ENCODE measurements around the gene KMT2A. TPM values are rescaled to one million over a fixed set of nuclear protein-coding genes. Genes with fewer than 3 reads are reported as not detected.
A peak's percentile ranks its signal among the peaks of the same experiment; 100 is the strongest.
"Not testable (repeated sequence)": the region's sequence is repeated elsewhere in the genome, so short reads cannot be mapped to it uniquely, and the experiment has no call there.

The KMT2A gene
- total and polyA plus RNA-seq, 5 donors from 2014 or later, result 12.1 to 179 (median 18.4) TPM

DNA sequence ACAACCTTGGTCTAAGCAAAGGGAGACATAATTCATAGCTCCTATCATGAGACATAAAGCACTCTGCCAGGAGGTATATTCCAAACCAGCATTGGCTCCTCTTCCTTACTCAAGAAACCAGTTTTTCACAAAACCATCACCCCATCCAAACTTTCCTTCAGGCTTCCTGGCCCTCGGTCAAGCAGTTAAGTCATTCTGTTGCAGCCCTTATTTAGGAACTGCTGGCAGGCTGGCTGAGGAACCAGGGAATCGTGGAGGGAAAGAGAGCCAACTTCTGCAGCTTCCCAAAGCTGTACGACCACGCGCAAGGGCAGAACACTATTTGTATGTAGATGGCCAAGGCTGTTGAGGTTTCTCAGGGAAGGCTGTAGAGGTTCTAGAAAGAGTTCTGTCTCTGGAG, 128.8 kb downstream of the KMT2A start:
- peaks cover 9% of the 10 kb centered on the region for H3K4me1 ChIP-seq (ENCODE audit: control insufficient read depth, insufficient read depth, low read length, poor library complexity, severe bottlenecking)
- peak overlapping the region; percentile 97 for H3K4me3 ChIP-seq (ENCODE audit: low read depth, low read length)
- H3K27ac ChIP-seq (ENCODE audit: insufficient read depth, low read length, poor library complexity, severe bottlenecking), result no peak overlapping the region
- no peaks in the 10 kb centered on the region for H3K9me3 ChIP-seq (ENCODE audit: control insufficient read depth in 2 of 2, low read length in 2 of 2)
- H3K27ac Mint-ChIP-seq, result peak overlapping the region in 2 of 3 donors; percentile 59 to 85
- H3K36me3 ChIP-seq (ENCODE audit: control insufficient read depth, insufficient read depth, low read length), result no peaks in the 10 kb centered on the region
- H3K27me3 Mint-ChIP-seq, result no peaks in the 10 kb centered on the region
- ATAC-seq (ENCODE audit: low read depth in 2 of 2) (no peak), DNase-seq (no peak)
- peak overlapping the region; percentile 53 to 90 (median 75) for H3K4me3 Mint-ChIP-seq
- no peaks in the 10 kb centered on the region for H3K9me3 Mint-ChIP-seq
- H3K4me1 Mint-ChIP-seq, result peaks cover 6 to 28% (median 13%) of the 10 kb centered on the region in 4 donors
- no peaks in the 10 kb centered on the region for H3K36me3 Mint-ChIP-seq
- H3K27me3 ChIP-seq (ENCODE audit: control insufficient read depth, insufficient read depth, low read length), result no peaks in the 10 kb centered on the region

DNA sequence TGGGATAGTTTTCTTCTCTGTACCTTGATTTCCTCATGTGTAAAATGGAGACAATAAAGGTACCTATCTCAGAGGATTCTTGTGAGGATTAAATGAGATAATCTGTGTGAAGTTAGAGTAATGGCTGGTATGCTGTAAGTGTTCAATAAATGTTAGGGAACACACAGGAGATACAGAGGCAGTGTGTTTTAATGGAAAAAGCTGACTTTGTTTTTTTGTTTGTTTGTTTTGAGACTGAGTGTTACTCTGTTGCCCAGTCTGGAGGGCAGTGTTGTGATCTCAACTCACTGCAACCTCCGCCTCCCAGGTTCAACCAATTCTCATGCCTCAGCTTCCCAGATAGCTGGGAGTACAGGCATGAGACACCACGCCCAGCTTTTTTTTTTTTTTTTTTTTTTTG, 133.4 kb downstream of the KMT2A start:
- no peaks in the 10 kb centered on the region for H3K9me3 ChIP-seq (ENCODE audit: control insufficient read depth in 2 of 2, low read length in 2 of 2)
- DNase-seq (no peak), ATAC-seq (ENCODE audit: low read depth in 2 of 2) (no peak)
- peaks cover 35% of the 10 kb centered on the region for H3K4me1 ChIP-seq (ENCODE audit: control insufficient read depth, insufficient read depth, low read length, poor library complexity, severe bottlenecking)
- H3K36me3 ChIP-seq (ENCODE audit: control insufficient read depth, insufficient read depth, low read length), result no peaks in the 10 kb centered on the region
- peak overlapping the region in 1 of 3 donors; percentile 28 for H3K27ac Mint-ChIP-seq
- H3K27me3 Mint-ChIP-seq, result peaks cover under 1% of the 10 kb centered on the region
- H3K9me3 Mint-ChIP-seq, result no peaks in the 10 kb centered on the region
- no peaks in the 10 kb centered on the region for H3K27me3 ChIP-seq (ENCODE audit: control insufficient read depth, insufficient read depth, low read length)
- no peaks in the 10 kb centered on the region for H3K36me3 Mint-ChIP-seq
- H3K4me3 Mint-ChIP-seq, result peak overlapping the region in 2 of 4 donors; percentile 47 to 94
- peaks cover 18 to 45% (median 29%) of the 10 kb centered on the region in 4 donors for H3K4me1 Mint-ChIP-seq
- H3K27ac ChIP-seq (ENCODE audit: insufficient read depth, low read length, poor library complexity, severe bottlenecking), result no peak overlapping the region
- no peak overlapping the region for H3K4me3 ChIP-seq (ENCODE audit: low read depth, low read length)

DNA sequence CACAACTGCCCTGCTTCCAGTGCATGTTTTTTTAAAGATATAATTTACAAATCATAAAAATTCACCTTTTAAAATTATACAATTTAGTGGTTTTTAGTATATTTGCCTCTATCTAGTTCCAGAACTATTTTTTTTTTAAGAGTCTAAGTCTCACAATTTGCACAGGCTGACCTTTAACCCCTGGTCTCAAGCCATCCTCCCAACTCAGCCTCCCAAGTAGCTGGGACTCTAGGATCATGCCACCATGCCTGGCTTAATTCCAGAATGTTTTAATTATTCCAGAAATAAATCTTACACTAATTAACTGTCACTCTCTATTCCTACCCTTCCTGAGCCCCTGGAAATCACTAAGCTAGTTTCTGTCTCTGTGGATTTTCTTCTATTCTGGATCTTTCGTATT, 134.5 kb downstream of the KMT2A start:
- peak overlapping the region; percentile 96 for H3K27ac ChIP-seq (ENCODE audit: insufficient read depth, low read length, poor library complexity, severe bottlenecking)
- no peak overlapping the region for H3K4me3 ChIP-seq (ENCODE audit: low read depth, low read length)
- H3K4me1 Mint-ChIP-seq, result peaks cover 25 to 47% (median 32%) of the 10 kb centered on the region in 4 donors
- DNase-seq (no peak), ATAC-seq (ENCODE audit: low read depth in 2 of 2) (no peak)
- peaks cover 37% of the 10 kb centered on the region for H3K4me1 ChIP-seq (ENCODE audit: control insufficient read depth, insufficient read depth, low read length, poor library complexity, severe bottlenecking)
- H3K4me3 Mint-ChIP-seq, result peak overlapping the region; percentile 6 to 94 (median 45)
- no peaks in the 10 kb centered on the region for H3K9me3 Mint-ChIP-seq
- H3K36me3 Mint-ChIP-seq, result no peaks in the 10 kb centered on the region
- H3K36me3 ChIP-seq (ENCODE audit: control insufficient read depth, insufficient read depth, low read length), result peaks cover under 1% of the 10 kb centered on the region
- H3K9me3 ChIP-seq (ENCODE audit: control insufficient read depth in 2 of 2, low read length in 2 of 2), result no peaks in the 10 kb centered on the region
- peak overlapping the region in 2 of 3 donors; percentile 94 to 98 for H3K27ac Mint-ChIP-seq
- H3K27me3 Mint-ChIP-seq, result peaks cover 5% of the 10 kb centered on the region
- H3K27me3 ChIP-seq (ENCODE audit: control insufficient read depth, insufficient read depth, low read length), result no peaks in the 10 kb centered on the region

DNA sequence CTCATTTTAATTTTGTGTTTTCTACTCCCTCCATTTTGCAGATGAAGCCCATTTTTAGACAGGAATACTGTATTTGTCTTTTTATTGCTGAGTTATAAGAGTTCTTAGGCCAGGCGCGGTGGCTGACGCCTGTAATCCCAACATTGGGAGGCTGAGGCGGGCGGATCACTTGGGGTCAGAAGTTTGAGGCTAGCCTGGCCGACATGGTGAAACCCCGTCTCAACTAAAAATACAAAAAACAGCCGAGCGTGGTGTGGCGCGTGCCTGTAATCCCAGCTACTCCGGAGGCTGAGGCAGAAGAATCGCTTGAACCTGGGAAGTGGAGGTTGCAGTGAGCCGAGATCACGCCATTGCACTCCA, 135.4 kb downstream of the KMT2A start:
- H3K9me3 Mint-ChIP-seq; H3K27me3 ChIP-seq (ENCODE audit: control insufficient read depth, insufficient read depth, low read length); H3K36me3 ChIP-seq (ENCODE audit: control insufficient read depth, insufficient read depth, low read length); H3K27me3 Mint-ChIP-seq; H3K9me3 ChIP-seq (ENCODE audit: control insufficient read depth in 2 of 2, low read length in 2 of 2); ATAC-seq (ENCODE audit: low read depth in 2 of 2); H3K36me3 Mint-ChIP-seq: not testable (repeated sequence)
- H3K4me3 Mint-ChIP-seq, result peak overlapping the region; percentile 94 to 97 (median 96)
- Histone ChIP-seq H3K4me1 (ENCODE audit: control insufficient read depth, insufficient read depth, low read length, poor library complexity, severe bottlenecking) (peaks cover 42% of the 10 kb centered on the region), H3K4me3 (ENCODE audit: low read depth, low read length) (peak overlapping the region; percentile 89), H3K27ac (ENCODE audit: insufficient read depth, low read length, poor library complexity, severe bottlenecking) (peak overlapping the region; percentile 96)
- H3K4me1 Mint-ChIP-seq, result peaks cover 32 to 50% (median 36%) of the 10 kb centered on the region in 4 donors
- peak in 1 of 3 donors; percentile 10 for DNase-seq
- peak overlapping the region; percentile 94 to 98 (median 96) for H3K27ac Mint-ChIP-seq

DNA sequence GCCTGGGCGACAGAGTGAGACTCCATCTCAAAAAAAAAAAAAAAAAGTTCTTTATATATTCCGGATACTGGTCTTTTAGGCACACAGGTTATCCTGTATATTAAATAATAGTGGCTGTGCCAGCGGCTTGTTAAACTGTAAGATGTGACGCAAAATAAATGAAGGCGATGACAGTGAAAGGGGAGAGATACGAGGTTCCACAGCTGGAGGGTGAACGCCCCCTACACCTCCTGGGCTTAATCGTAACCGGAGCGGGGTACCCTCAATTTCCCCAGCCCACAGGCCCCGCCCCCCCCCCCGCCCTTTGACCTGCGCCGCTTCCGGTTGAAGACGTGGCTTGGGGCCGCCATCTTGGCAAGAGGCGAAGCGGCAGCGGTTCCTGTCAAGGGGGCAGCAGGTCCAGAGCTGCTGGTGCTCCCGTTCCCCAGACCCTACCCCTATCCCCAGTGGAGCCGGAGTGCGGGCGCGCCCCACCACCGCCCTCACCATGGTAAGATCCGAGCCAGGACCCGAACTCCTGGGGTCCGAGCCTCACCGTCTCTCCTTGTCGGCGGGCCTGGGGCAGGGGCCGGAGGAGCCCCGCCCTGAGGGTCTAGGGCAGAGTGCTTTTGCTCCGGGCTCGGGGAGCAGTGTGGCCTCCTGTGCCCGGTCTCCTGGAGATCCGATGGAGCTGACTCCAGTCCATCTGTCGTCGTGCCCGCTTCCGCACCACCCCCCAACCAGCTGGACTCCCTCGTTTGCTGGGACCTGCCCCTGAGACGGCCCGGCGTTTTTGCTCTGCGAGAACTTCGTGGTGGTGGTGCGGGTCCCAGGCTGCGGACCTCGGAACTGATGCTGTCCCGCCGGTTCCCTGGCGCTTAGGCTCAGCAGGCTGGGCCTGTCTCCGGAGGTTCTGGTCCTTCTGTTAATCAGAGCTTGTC, 136.0 kb downstream of the KMT2A start, which contains the start of gene ARCN1:
Gene ARCN1, plus strand, starts transcription at position 349 of the 920 bp plus-strand sequence. Its CDS starts 139 bp downstream, at position 488.
- Mint-ChIP-seq H3K27me3 (peaks cover 5% of the 10 kb centered on the region), H3K4me3 (peak within 1 kb of the TSS; percentile 94 to 97 (median 96)), H3K4me1 (peaks cover 32 to 56% (median 41%) of the 10 kb centered on the region in 4 donors), H3K36me3 (no peaks in the 10 kb centered on the region), H3K9me3 (no peaks in the 10 kb centered on the region), H3K27ac (peak within 1 kb of the TSS; percentile 94 to 98 (median 96))
- peaks cover 6% of the 10 kb centered on the region for H3K36me3 ChIP-seq (ENCODE audit: control insufficient read depth, insufficient read depth, low read length)
- ATAC-seq (ENCODE audit: low read depth in 2 of 2) (peak; percentile 82), DNase-seq (peak; percentile 74 to 89 (median 81))
- H3K27me3 ChIP-seq (ENCODE audit: control insufficient read depth, insufficient read depth, low read length), result no peaks in the 10 kb centered on the region
- H3K4me3 ChIP-seq (ENCODE audit: low read depth, low read length), result peak within 1 kb of the TSS; percentile 89
- H3K9me3 ChIP-seq (ENCODE audit: control insufficient read depth in 2 of 2, low read length in 2 of 2), result no peaks in the 10 kb centered on the region
- H3K4me1 ChIP-seq (ENCODE audit: control insufficient read depth, insufficient read depth, low read length, poor library complexity, severe bottlenecking), result peaks cover 42% of the 10 kb centered on the region
- peak within 1 kb of the TSS; percentile 96 for H3K27ac ChIP-seq (ENCODE audit: insufficient read depth, low read length, poor library complexity, severe bottlenecking)

DNA sequence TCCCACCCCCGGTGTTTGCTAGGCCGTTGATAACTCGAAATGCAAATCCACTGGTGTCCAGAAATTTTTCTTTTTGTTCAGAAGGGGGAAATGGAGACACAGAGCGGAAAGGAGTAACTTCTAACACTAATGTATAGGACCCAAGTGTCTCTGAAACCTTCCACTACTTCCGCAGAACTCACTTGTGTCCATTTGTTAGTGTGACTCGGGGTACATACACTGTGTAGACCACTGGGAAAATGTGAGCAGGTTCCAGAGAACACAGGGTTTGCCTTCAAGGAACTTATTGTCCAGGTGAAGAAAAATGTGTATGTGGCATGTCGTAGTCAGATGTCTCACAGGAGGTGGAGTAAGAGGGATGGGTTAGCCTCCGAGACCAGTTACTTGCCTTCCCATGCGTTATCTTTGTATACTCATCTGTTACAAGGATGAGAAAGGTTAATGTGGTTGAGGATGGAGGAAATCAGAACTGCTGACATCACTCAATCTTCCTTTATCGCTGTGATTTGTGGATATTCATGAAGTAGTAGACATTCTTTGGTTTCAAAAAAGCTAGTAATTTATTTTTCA, 136.8 kb downstream of the KMT2A start:
- H3K27ac ChIP-seq (ENCODE audit: insufficient read depth, low read length, poor library complexity, severe bottlenecking), result peak overlapping the region; percentile 96
- Mint-ChIP-seq H3K4me1 (peaks cover 32 to 62% (median 45%) of the 10 kb centered on the region in 4 donors), H3K4me3 (peak overlapping the region; percentile 94 to 97 (median 96)), H3K9me3 (no peaks in the 10 kb centered on the region), H3K27me3 (peaks cover 5% of the 10 kb centered on the region), H3K36me3 (no peaks in the 10 kb centered on the region), H3K27ac (peak overlapping the region; percentile 94 to 98 (median 94))
- H3K36me3 ChIP-seq (ENCODE audit: control insufficient read depth, insufficient read depth, low read length), result peaks cover 9% of the 10 kb centered on the region
- H3K4me1 ChIP-seq (ENCODE audit: control insufficient read depth, insufficient read depth, low read length, poor library complexity, severe bottlenecking), result peaks cover 42% of the 10 kb centered on the region
- ATAC-seq (ENCODE audit: low read depth in 2 of 2) (peak in 1 of 2 donors; percentile 31), DNase-seq (peak in 2 of 3 donors; percentile 16 to 55)
- peak overlapping the region; percentile 89 for H3K4me3 ChIP-seq (ENCODE audit: low read depth, low read length)
- H3K27me3 ChIP-seq (ENCODE audit: control insufficient read depth, insufficient read depth, low read length), result no peaks in the 10 kb centered on the region
- no peaks in the 10 kb centered on the region for H3K9me3 ChIP-seq (ENCODE audit: control insufficient read depth in 2 of 2, low read length in 2 of 2)

DNA sequence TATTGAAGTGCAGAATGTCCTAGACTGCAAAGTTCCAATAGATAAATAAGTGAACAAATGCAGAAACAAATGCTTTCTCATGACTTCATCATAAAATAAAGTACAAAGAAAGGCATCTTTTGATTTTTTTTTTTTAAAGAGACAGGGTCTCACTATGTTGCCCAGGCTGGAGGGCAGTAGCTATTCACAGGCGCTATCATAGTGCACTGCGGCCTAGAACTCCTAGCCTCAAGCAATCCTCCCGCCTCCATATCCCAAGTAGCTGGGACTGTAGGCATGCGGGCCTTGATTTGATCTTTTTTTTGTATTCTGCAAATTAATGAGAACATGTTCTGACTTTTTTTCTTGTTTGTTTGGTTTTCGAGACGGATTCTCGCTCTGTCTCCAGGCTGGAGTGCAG, 138.3 kb downstream of the KMT2A start:
- Mint-ChIP-seq H3K4me3 (peak overlapping the region; percentile 59 to 97 (median 75)), H3K36me3 (no peaks in the 10 kb centered on the region), H3K27ac (peak overlapping the region in 1 of 3 donors; percentile 32), H3K27me3 (peaks cover 5% of the 10 kb centered on the region), H3K9me3 (no peaks in the 10 kb centered on the region), H3K4me1 (peaks cover 42 to 69% (median 51%) of the 10 kb centered on the region in 4 donors)
- no peaks in the 10 kb centered on the region for H3K27me3 ChIP-seq (ENCODE audit: control insufficient read depth, insufficient read depth, low read length)
- ATAC-seq (ENCODE audit: low read depth in 2 of 2), result no peak
- H3K36me3 ChIP-seq (ENCODE audit: control insufficient read depth, insufficient read depth, low read length), result peaks cover 9% of the 10 kb centered on the region
- peak overlapping the region; percentile 89 for H3K4me3 ChIP-seq (ENCODE audit: low read depth, low read length)
- H3K4me1 ChIP-seq (ENCODE audit: control insufficient read depth, insufficient read depth, low read length, poor library complexity, severe bottlenecking), result peaks cover 48% of the 10 kb centered on the region
- no peaks in the 10 kb centered on the region for H3K9me3 ChIP-seq (ENCODE audit: control insufficient read depth in 2 of 2, low read length in 2 of 2)
- peak overlapping the region; percentile 5 for H3K27ac ChIP-seq (ENCODE audit: insufficient read depth, low read length, poor library complexity, severe bottlenecking)
- DNase-seq, result no peak
